ENCODE data around the gene THOC6. TPM values are rescaled to one million over a fixed set of nuclear protein-coding genes. Genes with fewer than 3 reads are reported as not detected.

Gene THOC6
- total RNA-seq, 1 experiment from 2014 or later = 68.2 TPM

DNA sequence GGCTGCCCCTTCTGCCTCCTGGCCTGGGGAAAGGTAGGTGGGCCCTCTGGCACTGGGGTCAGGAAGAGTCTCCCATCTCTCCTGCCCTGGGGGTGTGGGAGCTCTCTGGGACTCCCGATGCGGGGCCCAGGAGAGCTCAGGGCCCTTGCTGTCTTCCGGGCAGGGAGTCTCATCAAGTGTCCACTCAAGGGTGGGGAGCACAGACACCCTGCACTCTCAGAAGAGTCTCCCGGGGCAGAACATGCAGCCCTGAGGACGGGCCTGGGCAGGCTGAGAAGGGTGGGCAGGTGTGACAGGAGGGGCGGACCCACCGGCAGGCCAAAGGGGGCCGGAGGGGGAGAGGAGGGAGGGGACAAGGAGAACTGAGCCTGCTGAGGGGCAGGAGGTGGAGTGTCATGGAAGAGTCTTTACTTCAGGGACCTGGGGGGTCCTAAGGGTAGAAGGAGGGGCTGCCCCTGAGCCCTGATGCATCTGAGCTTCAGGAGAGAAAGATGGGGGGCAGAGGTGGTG, 35.2 kb upstream of the THOC6 start:
- no peak overlapping the region for H3T11ph ChIP-seq (ENCODE audit: low read length)
- no peak overlapping the region for H2BK15ac ChIP-seq (ENCODE audit: low read depth, low read length)
- H3K56ac ChIP-seq (ENCODE audit: insufficient read length, low read depth, low read length) = no peak overlapping the region
- H2BK120ac ChIP-seq (ENCODE audit: low read depth, low read length, poor library complexity, severe bottlenecking) = no peak overlapping the region
- H4K20me1 ChIP-seq (ENCODE audit: control insufficient read depth, insufficient read depth, insufficient read length) = no peaks in the 10 kb centered on the region
- H3K4me1 ChIP-seq (ENCODE audit: insufficient read depth, low read length) = no peaks in the 10 kb centered on the region; the same call in 1 of the 2 replicates
- H3K23ac ChIP-seq (ENCODE audit: insufficient read length, low read depth, low read length) = no peak overlapping the region
- no peak overlapping the region for H3K27ac ChIP-seq (ENCODE audit: insufficient read length, low read depth, low read length)
- H4K8ac ChIP-seq (replicated peaks; ENCODE audit: insufficient read length, low read depth, low read length) = no peak overlapping the region
- no peaks in the 10 kb centered on the region for H3K9me3 Mint-ChIP-seq
- no peak overlapping the region for H2BK12ac ChIP-seq (ENCODE audit: insufficient read length, low read depth, low read length)
- H3K27ac Mint-ChIP-seq = no peak overlapping the region
- H3K18ac ChIP-seq (ENCODE audit: insufficient read length, low read depth, low read length) = no peak overlapping the region
- DNase-seq = no peak
- H3K9ac ChIP-seq (ENCODE audit: extremely low read depth, insufficient read length, low read length) = no peak overlapping the region
- H3K9me3 ChIP-seq (ENCODE audit: control insufficient read depth, low read depth, low read length) = no peaks in the 10 kb centered on the region
- no peak overlapping the region for H3K4me3 Mint-ChIP-seq
- H3K36me3 Mint-ChIP-seq (ENCODE audit: insufficient read depth in 1 of 3, low read depth in 3 of 3) = no peaks in the 10 kb centered on the region
- no peak overlapping the region for H2BK5ac ChIP-seq (ENCODE audit: insufficient read length, low read length)
- no peaks in the 10 kb centered on the region for H3K27me3 ChIP-seq (ENCODE audit: insufficient read depth, low read length)
- H2BK20ac ChIP-seq (ENCODE audit: low read depth, low read length, poor library complexity, severe bottlenecking) = no peak overlapping the region
- H3K4ac ChIP-seq (ENCODE audit: low read depth, low read length) = no peak overlapping the region
- no peak overlapping the region for H3K4me2 ChIP-seq (ENCODE audit: insufficient read depth, insufficient read length, low read length)
- H3K23me2 ChIP-seq (ENCODE audit: insufficient read length, low read depth, low read length, poor library complexity, severe bottlenecking) = no peaks in the 10 kb centered on the region
- peaks cover 10% of the 10 kb centered on the region for H3K27me3 Mint-ChIP-seq (ENCODE audit: low read depth)
- H4K5ac ChIP-seq (ENCODE audit: insufficient read length, low read depth, low read length) = no peak overlapping the region
- no CpG with 5 or more reads among the region's 8 CpGs for WGBS (ENCODE audit: extremely low coverage, insufficient read length, low lambda C conversion rate)
- TF ChIP-seq, protein P1, sequence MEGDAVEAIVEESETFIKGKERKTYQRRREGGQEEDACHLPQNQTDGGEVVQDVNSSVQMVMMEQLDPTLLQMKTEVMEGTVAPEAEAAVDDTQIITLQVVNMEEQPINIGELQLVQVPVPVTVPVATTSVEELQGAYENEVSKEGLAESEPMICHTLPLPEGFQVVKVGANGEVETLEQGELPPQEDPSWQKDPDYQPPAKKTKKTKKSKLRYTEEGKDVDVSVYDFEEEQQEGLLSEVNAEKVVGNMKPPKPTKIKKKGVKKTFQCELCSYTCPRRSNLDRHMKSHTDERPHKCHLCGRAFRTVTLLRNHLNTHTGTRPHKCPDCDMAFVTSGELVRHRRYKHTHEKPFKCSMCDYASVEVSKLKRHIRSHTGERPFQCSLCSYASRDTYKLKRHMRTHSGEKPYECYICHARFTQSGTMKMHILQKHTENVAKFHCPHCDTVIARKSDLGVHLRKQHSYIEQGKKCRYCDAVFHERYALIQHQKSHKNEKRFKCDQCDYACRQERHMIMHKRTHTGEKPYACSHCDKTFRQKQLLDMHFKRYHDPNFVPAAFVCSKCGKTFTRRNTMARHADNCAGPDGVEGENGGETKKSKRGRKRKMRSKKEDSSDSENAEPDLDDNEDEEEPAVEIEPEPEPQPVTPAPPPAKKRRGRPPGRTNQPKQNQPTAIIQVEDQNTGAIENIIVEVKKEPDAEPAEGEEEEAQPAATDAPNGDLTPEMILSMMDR (conservative IDR thresholded peaks at IDR 0.05) = no peak
- no peak overlapping the region; the same call in 1 of the 2 replicates for H3K14ac ChIP-seq (ENCODE audit: insufficient read depth, low read length)
- no peak overlapping the region for H2AFZ ChIP-seq (ENCODE audit: low read length)
- no peaks in the 10 kb centered on the region for H3K79me2 ChIP-seq (ENCODE audit: insufficient read depth, low read length)
- H2AK5ac ChIP-seq (ENCODE audit: insufficient read length, low read length) = no peak overlapping the region
- H3K79me1 ChIP-seq (ENCODE audit: insufficient read depth, low read depth, low read length, poor library complexity, severe bottlenecking) = no peaks in the 10 kb centered on the region
- no peak overlapping the region for H4K91ac ChIP-seq (ENCODE audit: insufficient read length, low read depth, low read length)
- peaks cover 11 to 43% of the 10 kb centered on the region in 2 experiments for H3K4me1 Mint-ChIP-seq

All from H9 (cell line).